Measurements from ENCODE around the gene MGST1. TPM values are rescaled to one million over a fixed set of nuclear protein-coding genes. Genes with fewer than 3 reads are reported as not detected.

MGST1 gene
- total RNA-seq, 1 experiment from 2014 or later, result 105 TPM

DNA sequence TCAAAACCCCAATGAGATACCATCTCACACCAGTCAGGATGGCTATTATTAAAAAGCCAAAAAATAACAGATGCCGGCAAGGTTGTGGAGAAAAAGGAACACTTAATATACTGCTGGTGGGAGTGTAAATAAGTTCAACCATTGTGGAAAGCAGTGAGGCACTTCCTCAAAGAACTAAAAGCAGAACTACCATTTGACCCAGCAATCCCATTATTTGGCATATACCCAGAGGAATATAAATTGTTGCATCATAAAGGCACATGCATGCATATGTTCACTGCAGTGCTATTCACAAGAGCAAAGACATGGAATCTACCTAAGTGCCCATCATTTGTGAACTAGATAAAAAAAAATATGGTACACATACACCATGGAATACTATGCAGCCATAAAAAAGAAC, 59.9 kb downstream of the MGST1 start:
- no peaks in the 10 kb centered on the region for H3K9me3 ChIP-seq
- no peak for DNase-seq
- no TSS peak for BruUV-seq (replicated peaks)
- no peaks in the 10 kb centered on the region for H3K4me1 Mint-ChIP-seq (ENCODE audit: low read depth, unreplicated experiment)
- TF ChIP-seq, protein P1, sequence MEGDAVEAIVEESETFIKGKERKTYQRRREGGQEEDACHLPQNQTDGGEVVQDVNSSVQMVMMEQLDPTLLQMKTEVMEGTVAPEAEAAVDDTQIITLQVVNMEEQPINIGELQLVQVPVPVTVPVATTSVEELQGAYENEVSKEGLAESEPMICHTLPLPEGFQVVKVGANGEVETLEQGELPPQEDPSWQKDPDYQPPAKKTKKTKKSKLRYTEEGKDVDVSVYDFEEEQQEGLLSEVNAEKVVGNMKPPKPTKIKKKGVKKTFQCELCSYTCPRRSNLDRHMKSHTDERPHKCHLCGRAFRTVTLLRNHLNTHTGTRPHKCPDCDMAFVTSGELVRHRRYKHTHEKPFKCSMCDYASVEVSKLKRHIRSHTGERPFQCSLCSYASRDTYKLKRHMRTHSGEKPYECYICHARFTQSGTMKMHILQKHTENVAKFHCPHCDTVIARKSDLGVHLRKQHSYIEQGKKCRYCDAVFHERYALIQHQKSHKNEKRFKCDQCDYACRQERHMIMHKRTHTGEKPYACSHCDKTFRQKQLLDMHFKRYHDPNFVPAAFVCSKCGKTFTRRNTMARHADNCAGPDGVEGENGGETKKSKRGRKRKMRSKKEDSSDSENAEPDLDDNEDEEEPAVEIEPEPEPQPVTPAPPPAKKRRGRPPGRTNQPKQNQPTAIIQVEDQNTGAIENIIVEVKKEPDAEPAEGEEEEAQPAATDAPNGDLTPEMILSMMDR (IDR thresholded peaks at IDR 0.05; ENCODE audit: insufficient read depth in 1 of 2, low read depth in 1 of 2, low read length in 1 of 2, severe bottlenecking in 1 of 2, unreplicated experiment in 1 of 2), result no peak
- intact Hi-C loops (cut with micrococcal nuclease; ENCODE audit: unreplicated experiment), result no loop called here
- H3K36me3 Mint-ChIP-seq (ENCODE audit: insufficient read depth, unreplicated experiment), result no peaks in the 10 kb centered on the region
- no peaks in the 10 kb centered on the region for H3K27me3 Mint-ChIP-seq (ENCODE audit: insufficient read depth, unreplicated experiment)
- H3K4me1 ChIP-seq, result no peaks in the 10 kb centered on the region
- H3K27me3 ChIP-seq (replicated peaks; ENCODE audit: control insufficient read depth, insufficient read depth, low read length), result no peaks in the 10 kb centered on the region
- peaks cover 10% of the 10 kb centered on the region for H3K9me3 Mint-ChIP-seq (ENCODE audit: unreplicated experiment)
- H3K4me3 Mint-ChIP-seq (ENCODE audit: unreplicated experiment), result no peak overlapping the region
- H3K36me3 ChIP-seq (ENCODE audit: control insufficient read depth, insufficient read depth, low read length), result no peaks in the 10 kb centered on the region
- H3K27ac Mint-ChIP-seq (ENCODE audit: unreplicated experiment), result no peak overlapping the region
- no peak overlapping the region for H3K4me3 ChIP-seq (ENCODE audit: low read depth, low read length)
- CTCF ChIA-PET, result no interaction called here
- POLR2A ChIA-PET, result no interaction called here

Other genes starting within 250 kb of the MGST1 start
- not detected in 2 replicates for gene SLC15A5, start 70.0 kb upstream of the MGST1 start, total RNA-seq (2022)

Data from Caco-2 (cell line).